Testis (tissue), 3 donors: ENCODE results near the gene RAI1. TPM values are rescaled to one million over a fixed set of nuclear protein-coding genes. Genes with fewer than 3 reads are reported as not detected.

Experiments used
- DNase-seq: peaks from one replicate; pipeline ENCODE4 v3.0.0-alpha.2; 2019
- H3K27ac ChIP-seq, 2 donors: fragments of 200-600 bp; sonication (generic); one replicate each; pipeline ENCODE4 v1.5.1; 2019
- H3K27me3 ChIP-seq: fragments of 200-600 bp; sonication (generic); one replicate; pipeline ENCODE4 v1.5.1; 2019
- H3K36me3 ChIP-seq: fragments of 200-600 bp; sonication (generic); one replicate; pipeline ENCODE4 v1.5.1; 2017; ENCODE audit warnings: low read depth; ENCODE audit errors: missing control alignments
- H3K4me1 ChIP-seq: fragments of 200-600 bp; sonication (generic); one replicate; pipeline ENCODE4 v1.5.1; 2019
- H3K4me3 ChIP-seq, 2 donors: fragments of 200-600 bp; sonication (generic); one replicate each; pipeline ENCODE4 v1.5.1; 2017 to 2019
- H3K9me3 ChIP-seq: fragments of 200-600 bp; sonication (generic); one replicate; pipeline ENCODE4 v1.5.1; 2017
- CTCF ChIP-seq, 3 experiments: fragments of 450-650 bp in 2 of 3; fragments of 200-600 bp in 1 of 3; sonication (generic) in 1 of 3; IDR thresholded peaks; one replicate each; pipeline ENCODE4 v1.5.1; 2016 to 2019; ENCODE audit warnings: antibody characterized with exemption in 3 of 3, mild to moderate bottlenecking in 2 of 3, moderate library complexity in 1 of 3
- POLR2A ChIP-seq: fragments of 450-650 bp; IDR thresholded peaks from one replicate; pipeline ENCODE4 v1.6.1; 2017; ENCODE audit warnings: antibody characterized with exemption, mild to moderate bottlenecking, moderate library complexity
- WGBS, 2 donors: methylation state at CpG; one replicate each; pipeline ENCODE4 v1.1.5; 2018; 5-methylcytosine and 5-hydroxymethylcytosine counted together
- intact Hi-C: fragments of 100-400 bp; cut with DNase I; formaldehyde crosslinking; loops from one replicate; pipeline ENCODE4 v1.15.1; 2023; ENCODE audit warnings: low total_unique reads
- polyA plus RNA-seq: library from polyadenylated mRNA; stranded (reverse); fragments of 350-450 nt; fragmentation: Illumina TruSeq; extraction: RNeasy Lipid Tissue Mini Kit (QIAGEN cat#74804); gene quantifications from one replicate; pipeline ENCODE4 v1.2.3, GENCODE V29; 2014; ENCODE audit warnings: low read depth, low replicate concordance; ENCODE audit not compliant: insufficient read depth
- total RNA-seq, 2 donors: library from RNA; depleted of rRNA; stranded (reverse); fragments of >200 nt; gene quantifications; one replicate each; pipeline ENCODE4 v1.2.3, GENCODE V29; 2016

RAI1 gene
- total and polyA plus RNA-seq, 3 donors from 2014 or later, result 17.5 to 44.5 (median 42.8) TPM

- DNase-seq, result no peak
- no peaks in the 10 kb centered on the region for H3K27me3 ChIP-seq
- H3K9me3 ChIP-seq, result no peaks in the 10 kb centered on the region
- no peak overlapping the region for H3K27ac ChIP-seq
- intact Hi-C loops, result no loop called here
- peaks cover 3% of the 10 kb centered on the region for H3K4me1 ChIP-seq
- TF ChIP-seq CTCF (IDR thresholded peaks at IDR 0.05) (no peak), POLR2A (no peak)
- 68 to 77% methylated on average over 10 of the region's 10 CpGs for WGBS, 2 donors
- H3K4me3 ChIP-seq, result no peak overlapping the region
- H3K36me3 ChIP-seq, result no peaks in the 10 kb centered on the region
These were observed 9.7 kb upstream of the RAI1 start for GRCh38 chr17:17671369-17672129.

- Histone ChIP-seq H3K36me3 (no peaks in the 10 kb centered on the region), H3K27me3 (no peaks in the 10 kb centered on the region), H3K4me1 (peaks cover 6% of the 10 kb centered on the region), H3K4me3 (no peak overlapping the region), H3K27ac (no peak overlapping the region), H3K9me3 (no peaks in the 10 kb centered on the region)
- no peak for TF ChIP-seq CTCF (IDR thresholded peaks at IDR 0.05)
- TF ChIP-seq POLR2A, result no peak
- 87 to 93% methylated on average over 7 of the region's 7 CpGs for WGBS, 2 donors
- intact Hi-C loops, result no loop called here
- DNase-seq, result no peak
These were observed 8.5 kb upstream of the RAI1 start for GRCh38 chr17:17672453-17673368.

- no peaks in the 10 kb centered on the region for H3K27me3 ChIP-seq
- no peak for TF ChIP-seq CTCF (IDR thresholded peaks at IDR 0.05)
- TF ChIP-seq POLR2A, result no peak
- H3K4me3 ChIP-seq, result no peak overlapping the region
- H3K4me1 ChIP-seq, result peaks cover 6% of the 10 kb centered on the region
- 86 to 97% methylated on average over 6 of the region's 6 CpGs for WGBS, 2 donors
- intact Hi-C loops, result no loop called here
- no peak overlapping the region for H3K27ac ChIP-seq
- H3K9me3 ChIP-seq, result no peaks in the 10 kb centered on the region
- DNase-seq, result no peak
- no peaks in the 10 kb centered on the region for H3K36me3 ChIP-seq
These were observed 5.8 kb upstream of the RAI1 start for GRCh38 chr17:17675416-17675815.

- Histone ChIP-seq H3K27me3 (no peaks in the 10 kb centered on the region), H3K4me1 (peaks cover 12% of the 10 kb centered on the region), H3K36me3 (no peaks in the 10 kb centered on the region), H3K9me3 (no peaks in the 10 kb centered on the region), H3K4me3 (no peak overlapping the region), H3K27ac (no peak overlapping the region)
- 75 to 89% methylated on average over 11 of the region's 11 CpGs for WGBS, 2 donors
- intact Hi-C loops, result no loop called here
- TF ChIP-seq POLR2A (no peak), CTCF (IDR thresholded peaks at IDR 0.05) (no peak)
- no peak for DNase-seq
These were observed 5.2 kb upstream of the RAI1 start for GRCh38 chr17:17675925-17676534.
